ENCODE results near the gene SLC25A21.
A peak's percentile ranks its signal among the peaks of the same experiment; 100 is the strongest.

Gene SLC25A21

DNA sequence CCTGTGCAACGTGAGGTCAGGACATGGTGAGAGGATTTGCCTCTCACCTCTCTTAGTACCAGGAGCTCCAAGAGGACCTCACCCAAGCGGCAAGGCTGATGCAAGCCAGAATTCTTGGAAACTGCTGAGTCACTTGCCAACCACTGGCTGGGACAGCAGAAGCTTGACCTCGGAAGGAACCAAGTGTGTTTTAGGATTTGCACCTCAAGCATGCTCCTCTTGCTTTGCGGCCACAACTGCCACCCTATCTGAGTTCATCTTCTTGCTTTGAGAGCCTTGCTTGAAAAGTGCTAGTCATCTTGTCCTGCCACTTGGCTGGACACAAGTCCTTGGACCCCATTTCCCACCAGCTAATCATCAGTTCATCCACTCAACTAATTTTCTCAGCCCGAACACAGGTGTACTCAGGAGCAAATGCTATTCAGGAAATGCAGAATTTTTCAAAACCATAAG is 195.8 kb downstream of the SLC25A21 start:
- peak; percentile 56 for DNase-seq

DNA sequence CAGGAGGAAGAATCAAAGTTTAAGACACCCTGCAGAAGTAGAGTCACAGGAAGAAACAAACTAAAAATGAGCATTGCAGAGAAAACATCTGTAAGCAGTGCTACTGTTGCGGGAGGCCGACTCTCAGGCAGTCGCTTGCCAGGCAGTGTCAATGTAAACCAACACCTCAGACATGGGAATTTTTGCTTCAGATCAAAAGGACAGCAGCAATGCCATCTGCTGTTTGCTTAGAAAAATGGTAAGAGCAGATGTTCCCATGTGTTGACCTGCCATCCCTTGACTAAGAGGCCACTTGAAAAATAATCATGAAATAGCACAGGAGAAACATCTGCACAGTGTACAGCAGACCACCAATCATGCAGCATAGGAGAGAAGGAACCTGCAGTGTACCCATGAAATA is 196.6 kb downstream of the SLC25A21 start:
- peak; percentile 84 for DNase-seq

DNA sequence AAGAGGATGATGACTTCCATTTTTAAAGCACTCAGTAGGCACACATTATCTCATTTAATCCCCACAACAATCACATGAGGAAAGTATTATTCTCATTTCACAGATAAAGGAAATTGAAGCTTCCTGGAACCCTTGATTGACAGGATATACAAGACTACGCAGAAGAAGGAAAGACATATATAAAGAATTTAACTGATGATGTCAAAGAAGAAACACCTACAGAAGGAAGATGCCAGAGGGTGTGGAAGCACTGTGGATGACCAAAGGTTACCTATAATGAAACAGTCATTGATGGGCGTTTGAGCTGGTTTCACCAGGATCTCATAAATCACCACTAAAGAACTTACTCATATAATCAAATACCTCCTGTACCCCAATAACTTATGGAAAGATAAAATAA is 197.4 kb downstream of the SLC25A21 start:
- DNase-seq = no peak

DNA sequence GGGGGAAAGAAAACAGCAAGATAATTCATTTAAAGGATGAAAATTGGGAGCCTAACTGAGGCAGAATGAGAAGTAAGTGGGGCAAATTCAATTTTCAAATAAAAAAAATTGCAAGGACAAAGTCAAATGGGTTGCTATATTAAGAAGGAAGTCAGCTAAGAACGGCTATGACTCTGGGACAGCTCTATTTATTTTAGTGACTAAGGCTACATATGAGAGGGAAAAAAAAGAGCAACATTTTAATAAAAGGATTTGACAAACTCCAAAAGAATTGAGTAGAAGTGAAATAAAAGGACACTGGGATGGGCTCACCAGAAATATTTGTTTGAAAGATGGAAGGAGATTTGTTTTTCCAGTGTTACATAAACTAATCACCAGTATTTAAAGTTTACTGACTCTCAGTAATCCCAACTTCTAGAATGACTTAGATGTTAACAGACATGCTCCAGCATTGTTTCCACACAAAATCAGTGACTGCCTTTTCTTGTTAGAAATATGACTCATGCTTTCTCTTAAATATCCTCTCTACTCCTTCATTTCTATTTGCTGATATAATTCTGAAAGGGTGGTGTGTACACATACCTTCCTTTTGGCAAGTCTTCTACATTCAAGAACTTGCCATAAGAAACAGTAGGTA is 198.5 kb downstream of the SLC25A21 start:
- no peak for DNase-seq

DNA sequence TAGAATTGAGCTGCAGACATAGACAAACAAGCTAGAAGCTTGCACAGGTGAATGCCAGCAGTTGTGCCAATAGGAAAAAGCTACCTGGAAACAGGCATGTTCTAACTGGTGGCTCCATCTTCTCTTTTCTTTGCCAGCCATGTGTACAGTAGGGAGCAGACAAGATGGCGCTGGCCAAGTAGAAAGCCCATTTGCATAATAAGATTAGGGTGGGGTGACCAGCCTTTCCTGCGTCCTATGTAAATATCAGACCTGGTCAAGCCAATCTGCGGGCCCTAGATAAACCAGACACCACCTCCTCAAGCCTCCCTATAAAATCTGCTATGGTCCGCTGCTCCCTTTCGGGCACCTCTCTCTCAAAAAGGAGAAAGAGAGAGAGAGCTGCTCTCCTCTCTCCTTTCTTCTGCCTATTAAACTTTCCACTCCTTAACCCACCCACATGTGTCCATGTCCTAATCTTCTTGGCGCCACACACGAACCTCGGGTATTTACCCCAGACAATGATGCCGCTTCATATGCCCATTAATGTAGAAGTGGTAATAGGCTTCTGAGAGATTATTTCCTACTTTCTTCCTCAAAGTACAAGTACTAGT is 201.0 kb downstream of the SLC25A21 start:
- no peak for DNase-seq

DNA sequence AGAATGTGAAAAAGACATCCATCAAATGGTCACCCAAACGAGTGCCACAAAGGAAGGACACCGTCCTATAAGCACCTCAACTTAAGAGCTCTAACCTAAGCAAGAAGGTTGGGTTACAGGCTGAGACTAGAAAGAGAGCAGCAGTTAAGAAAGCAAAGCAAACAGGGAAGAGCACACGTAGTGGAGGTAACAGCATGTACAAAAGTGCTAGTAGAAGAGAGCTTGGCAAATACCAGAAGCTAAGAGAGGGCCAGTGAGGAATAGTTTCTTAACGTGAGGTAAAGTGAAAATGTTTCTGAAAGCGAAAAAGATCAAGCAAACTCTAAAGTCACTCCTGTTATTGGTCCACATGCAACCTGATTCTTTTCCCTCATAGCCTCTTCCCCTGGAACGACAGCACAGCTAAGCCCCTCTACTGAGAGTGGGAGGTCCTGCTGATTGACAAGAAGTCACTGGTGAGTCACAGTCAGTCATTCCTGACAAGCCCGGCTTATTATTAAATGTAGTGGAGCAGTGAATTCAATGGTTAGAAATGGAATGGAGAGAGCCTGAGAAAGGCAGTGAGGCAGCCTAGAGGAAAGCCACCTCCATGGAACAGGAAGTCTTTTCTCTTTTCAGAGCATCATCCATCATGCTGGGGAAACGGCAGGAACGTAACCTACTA is 204.4 kb downstream of the SLC25A21 start:
- no peak for DNase-seq

DNA sequence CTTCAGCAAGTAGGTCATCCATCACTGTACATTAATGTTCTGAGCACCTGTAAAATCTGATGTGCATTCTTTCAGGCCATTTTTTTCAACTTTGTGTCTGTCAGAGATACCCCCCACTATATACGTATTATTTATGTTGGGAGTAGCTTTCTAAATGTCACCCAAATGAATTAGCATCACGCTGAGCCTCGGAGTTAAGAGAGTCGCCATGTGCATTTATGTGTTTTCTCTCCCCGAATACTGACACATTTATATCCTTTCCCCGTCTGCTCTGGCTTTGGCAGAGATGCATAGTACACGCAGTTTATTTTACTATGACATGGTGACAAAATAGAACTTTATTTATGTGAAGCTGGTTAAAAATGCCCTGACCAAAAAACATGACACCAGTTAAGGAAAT is 216.4 kb downstream of the SLC25A21 start:
- DNase-seq = no peak

DNA sequence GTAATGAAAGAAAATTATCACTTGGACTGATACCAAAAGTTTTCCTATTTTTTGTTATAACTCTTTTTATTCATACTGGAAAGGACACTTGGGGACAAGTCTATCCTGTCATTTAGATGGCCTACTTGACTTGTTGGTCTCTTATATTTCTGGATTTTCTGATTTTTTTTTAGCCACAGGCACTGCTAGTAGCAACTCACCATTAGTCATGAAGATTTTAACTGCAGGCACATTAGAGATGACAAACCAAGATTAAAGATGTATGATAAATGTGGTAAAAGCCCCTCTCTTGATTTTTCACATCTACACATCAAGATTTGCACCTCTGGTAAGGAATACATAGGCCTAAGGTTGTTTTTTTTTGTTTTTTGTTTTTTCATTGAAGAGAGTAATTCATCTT is 217.0 kb downstream of the SLC25A21 start:
- no peak for DNase-seq

DNA sequence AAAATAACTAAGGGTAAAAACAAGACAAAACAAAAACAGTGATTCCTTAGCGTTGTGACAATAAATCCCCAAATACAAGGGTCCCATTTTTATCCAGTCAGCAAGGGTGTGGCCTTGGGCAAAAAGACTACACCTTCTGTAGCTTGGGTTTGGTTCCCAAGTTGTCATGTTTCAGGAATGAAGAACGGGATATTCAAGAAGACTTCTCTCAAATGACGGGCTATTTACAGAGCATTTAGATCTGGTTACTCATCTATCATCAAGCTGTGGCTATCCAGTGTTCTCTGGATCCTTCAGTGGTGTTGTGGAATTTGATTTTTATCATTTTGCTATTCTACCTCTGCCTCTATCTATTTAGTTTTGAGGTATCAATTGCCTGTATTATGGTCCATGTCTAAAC is 219.7 kb downstream of the SLC25A21 start:
- no peak for DNase-seq

DNA sequence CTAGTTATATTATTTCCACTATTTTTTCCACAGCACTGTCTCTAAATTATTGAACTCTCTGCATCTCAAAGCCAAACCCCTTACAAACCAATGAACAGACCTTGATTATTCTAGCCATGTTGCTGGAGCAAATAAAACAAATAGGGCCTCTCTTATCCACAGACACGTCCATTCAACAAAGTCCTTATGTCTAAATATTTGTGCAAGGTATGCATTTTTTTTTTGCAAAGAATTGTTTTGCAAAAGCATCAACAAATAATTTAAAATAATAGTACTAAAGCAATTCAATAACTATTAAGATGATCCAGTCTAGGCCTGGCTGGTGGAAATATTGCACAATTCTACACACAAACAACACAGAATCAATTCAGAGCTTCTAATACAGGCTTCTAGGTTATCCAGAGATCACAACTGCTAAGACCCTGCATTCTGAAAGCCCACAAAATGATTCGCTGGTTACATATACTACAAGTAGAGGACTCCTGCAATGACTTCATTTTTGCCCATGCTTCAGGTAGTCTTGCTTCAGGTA is 221.0 kb downstream of the SLC25A21 start:
- no peak for DNase-seq

DNA sequence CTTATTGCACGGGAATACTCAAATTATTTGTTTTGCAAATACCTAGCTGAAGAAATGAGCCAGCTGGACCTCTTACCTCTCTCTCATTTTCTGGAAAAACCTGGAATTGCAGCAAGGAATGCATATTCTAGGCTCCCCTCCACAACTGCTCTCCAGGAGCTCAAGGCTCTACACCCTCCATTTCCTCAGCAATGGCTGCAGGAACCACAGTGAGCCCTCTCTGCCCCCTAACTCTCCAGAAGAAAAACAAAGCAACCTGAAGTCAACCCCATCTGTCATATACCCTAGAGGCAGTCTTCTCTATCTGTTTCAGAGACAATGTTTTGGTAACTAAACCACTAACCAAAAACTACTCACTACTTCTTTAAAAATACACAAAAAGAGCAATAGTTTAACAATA is 221.6 kb downstream of the SLC25A21 start:
- DNase-seq = no peak

DNA sequence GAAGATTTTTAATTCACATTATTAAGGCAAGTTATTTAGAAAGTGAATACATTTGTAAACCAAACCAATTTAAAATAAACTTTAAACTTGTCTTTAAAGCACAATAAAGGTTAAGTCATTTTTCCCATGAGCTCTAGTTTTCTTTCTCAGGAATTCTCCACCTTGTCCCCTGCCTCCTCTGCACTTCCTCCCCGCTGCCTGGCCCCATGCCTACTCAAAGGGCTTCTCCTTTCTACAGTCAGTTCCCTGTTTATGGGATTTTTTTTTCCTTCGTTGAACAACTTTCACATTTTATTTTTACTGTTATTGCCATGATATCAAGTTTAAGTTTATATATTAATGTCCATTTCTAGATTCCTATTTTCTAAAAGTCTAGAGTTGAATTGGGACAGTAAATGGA is 223.0 kb downstream of the SLC25A21 start:
- DNase-seq = no peak

DNA sequence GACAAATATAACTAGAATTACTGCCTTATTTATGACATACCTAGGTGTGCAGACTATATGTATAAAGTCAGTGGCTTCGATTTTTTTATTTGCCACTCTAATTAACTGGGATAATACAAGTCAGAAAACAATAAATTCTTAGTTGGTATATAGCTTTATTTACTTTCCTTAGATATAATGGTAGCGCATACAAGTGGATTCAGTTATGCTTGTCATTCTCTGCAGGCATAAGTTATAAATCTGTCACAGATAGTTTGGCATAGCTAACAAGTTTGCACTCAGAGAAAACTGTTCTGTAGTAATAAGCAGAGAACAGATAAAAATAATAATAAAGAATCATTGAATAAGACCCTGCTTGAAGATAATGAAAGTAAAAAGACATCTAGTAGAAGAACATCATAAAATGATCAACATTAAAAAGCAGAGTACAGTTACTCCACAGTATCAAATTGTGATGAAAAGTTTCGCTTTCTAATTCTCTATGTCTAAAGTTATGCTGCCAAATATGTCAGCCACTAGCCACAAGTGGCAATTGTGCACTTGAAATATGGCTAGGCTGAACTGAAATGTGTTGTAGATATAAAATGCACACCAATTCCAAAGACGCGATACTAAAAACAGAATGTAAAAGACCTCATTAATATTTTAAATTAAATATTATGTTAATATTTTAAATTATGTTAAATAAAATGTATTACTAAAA is 224.1 kb downstream of the SLC25A21 start:
- DNase-seq = peak; percentile 47

DNA sequence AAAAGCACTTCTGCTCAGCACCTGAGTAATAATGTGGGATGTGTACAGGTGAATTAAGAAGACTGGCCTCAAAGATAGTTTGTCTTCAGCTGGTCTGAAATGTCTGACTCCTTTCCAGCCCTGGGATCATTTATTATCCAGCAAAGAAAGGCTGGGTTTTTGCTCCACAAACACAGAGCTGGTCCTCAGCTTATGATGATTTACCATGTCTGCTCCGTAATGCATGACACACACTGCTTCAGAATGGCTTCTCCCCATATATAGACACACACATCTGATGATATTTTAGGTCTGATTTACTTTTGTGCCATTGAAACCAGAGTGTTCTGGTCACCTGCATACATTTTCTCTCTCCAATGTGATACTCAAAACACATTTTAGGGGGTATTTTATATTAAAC is 225.0 kb downstream of the SLC25A21 start:
- no peak for DNase-seq

DNA sequence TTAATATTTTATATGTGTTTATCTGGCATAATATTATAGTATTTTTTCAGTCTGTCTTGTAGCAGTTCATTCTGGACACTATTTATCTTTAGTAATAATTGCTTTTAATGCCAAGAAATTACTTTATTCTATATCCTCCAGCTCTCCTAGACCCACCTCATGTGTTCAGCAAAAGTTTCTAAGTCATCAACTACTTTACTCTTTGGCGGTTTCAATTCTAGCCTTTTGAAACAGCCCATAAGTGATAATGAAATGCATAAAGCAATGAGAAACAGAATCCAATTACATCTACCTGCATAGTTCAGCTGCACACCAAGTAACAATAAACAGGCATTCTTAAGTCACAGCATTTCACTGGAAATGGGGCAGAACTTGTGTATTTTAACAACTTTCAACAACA is 225.5 kb downstream of the SLC25A21 start:
- no peak for DNase-seq

DNA sequence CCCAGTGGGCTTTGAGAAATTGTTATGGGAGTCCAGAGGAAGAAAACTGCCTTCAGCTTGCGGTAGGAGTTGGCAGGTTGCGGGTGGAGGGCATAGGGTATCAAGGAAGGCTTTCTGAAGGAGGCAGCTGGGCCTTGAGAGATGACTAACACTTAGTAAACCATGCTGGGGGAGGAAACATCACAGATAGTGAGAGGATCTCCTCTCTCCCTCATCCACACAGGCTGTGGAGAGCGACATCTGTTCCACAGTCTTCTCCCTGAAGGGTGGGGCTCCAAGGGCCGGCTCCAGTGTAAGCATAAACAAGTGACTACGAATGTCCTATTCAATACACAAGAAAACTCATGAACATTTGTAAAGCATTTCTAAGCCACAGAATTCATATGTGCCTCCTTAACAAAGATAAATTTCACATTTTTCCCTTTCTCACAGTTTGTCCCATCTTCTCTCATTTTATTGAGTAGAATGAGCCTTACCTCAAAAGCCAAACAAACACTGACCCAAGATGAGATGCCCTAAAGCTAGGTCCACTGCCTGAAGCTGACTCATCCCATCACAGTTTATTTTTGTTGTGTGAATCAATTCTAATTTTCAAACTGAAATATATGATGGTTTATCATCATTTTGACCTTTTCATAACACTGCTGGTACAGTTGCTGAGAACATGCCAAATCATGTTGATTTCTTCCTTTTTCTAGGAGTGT is 227.9 kb downstream of the SLC25A21 start:
- no peak for DNase-seq

DNA sequence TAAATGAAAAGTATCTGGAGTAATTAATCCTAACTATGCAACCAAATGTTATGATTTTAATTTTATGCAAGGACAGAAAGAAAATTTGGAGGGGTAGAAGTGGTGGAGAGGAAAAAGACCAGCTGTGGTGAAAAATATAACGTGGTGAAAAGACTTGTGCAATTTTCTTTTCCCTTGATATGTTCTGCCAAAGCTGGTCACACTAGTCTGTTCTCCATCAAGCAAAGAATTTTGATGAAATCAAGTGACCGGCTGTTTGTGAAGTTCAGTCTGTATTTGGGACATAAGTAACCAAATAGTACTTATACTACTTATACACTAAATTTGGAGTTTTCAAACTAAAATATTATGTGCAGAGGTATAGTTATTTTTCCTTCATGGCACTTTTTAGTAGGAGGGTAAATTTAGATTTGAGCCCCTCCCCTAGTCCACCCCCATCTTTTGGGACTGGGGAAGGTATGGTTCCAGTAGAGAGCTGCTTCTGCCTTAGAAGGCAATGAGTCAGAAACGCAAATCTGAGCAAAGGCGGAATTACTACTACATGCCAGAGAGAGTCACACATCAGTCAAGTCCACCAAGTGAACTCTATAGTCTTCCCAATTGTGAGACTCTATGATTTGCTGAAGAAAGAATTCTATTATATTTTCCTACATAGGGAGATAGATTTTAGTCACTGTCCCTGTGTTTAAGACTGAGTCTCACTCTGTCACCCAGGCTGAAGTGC is 229.7 kb downstream of the SLC25A21 start:
- peak; percentile 77 for DNase-seq

DNA sequence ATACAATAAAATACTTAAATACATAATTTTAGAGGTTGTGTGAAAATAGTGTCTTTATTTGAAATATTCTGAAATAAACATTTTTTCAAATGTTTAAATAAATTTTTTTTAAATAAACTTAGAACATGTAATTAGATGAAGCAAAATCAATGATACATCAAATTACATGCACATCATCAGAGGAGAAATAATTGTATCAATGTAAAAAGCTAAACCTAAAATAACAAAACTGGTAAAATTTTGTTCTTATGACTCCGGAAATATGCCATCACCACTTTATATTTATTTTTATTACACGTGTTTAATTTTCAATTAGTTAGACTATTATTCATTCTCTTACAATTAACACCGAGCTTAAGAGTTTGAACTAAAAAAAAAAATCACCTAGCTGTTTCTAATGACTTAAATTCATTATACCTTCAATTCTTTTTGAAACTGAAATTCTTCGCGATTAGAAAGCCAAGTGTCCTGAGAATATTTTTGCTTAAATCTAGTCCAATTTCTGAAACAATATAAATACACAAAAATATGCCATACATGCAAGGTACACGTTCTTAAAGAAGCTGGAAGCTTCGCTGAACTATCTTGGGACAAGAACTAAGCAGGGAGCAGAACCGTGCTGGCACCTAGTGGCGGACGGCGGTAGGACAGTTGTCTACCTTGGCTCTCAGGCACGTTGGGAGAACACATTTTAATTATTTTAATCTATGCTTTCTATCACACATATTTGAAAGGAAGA is 230.5 kb downstream of the SLC25A21 start:
- DNase-seq = peak; percentile 98

DNA sequence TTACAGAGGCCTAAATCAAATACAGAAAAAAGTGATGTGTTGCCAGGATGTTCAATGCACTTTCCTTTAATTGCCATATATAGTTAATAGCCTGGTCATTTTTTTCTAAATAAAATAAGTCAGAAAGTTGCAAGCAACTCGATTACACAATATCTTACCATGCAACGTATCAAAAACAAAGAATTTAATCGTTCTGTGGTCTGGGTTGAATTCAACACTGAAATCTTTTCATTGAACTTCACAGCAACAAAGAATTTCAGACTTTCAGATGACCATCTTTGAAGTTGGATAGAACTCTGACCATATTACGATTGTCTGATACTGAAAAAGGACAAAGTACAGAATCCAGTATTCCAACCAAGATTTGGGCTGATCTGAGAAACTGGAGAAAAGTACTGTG is 231.9 kb downstream of the SLC25A21 start:
- DNase-seq = peak; percentile 72

DNA sequence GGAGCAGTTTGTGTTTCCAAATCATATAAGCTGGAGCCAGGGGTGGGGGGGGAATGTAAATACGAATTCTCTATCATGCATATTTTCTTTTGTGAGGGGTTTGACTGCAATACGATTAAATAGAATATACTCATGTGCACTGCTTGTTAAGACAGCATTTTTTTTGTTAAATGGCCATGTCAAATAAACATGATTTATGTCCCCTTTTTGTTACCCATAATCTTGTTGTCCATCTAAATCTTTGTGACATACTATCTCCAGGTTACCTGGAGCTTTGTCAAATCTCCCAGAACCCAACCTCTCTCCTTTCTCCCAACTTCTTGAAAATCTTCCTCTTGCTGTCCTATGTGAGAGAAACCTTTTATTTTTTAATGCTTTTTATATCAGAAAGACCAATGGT is 233.1 kb downstream of the SLC25A21 start:
- DNase-seq = no peak

DNA sequence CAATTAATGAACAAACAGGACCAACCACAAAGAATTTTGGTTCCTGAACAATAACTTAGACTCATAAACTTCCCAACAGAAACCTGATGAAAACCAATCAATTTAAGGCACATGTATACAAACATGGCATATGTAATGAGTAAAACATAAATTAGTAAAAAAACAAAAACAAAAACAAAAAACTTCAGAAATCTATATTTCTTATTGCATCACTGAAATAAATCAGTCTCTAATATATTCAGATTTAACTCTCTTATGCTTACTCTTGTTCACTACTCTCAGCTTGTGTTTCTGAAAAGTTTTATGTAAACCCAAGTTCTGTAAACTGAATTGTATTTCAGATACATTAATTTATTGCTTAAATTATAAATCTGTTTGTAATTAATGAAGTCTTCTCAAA is 233.7 kb downstream of the SLC25A21 start:
- no peak for DNase-seq
